Tibial nerve (tissue), 4 donors: ENCODE data around the gene PRMT1. TPM values are rescaled to one million over a fixed set of nuclear protein-coding genes. Genes with fewer than 3 reads are reported as not detected.
A peak's percentile ranks its signal among the peaks of the same experiment; 100 is the strongest.

Experiments used
- DNase-seq, 2 donors: peaks; one replicate each; pipeline ENCODE4 v3.0.0-alpha.2; 2019; ENCODE audit warnings: low spot score in 2 of 2
- H3K27ac ChIP-seq, 4 donors: fragments of 200-600 bp; sonication (generic) in 3 of 4; one replicate each; pipeline ENCODE4 v1.5.1; 2017 to 2019; ENCODE audit warnings: mild to moderate bottlenecking in 1 of 4
- H3K27me3 ChIP-seq, 2 donors: fragments of 200-600 bp; sonication (generic) in 1 of 2; one replicate each; pipeline versions ENCODE4 v1.5.1 to v1.6.0; 2017 to 2019
- H3K36me3 ChIP-seq, 3 donors: fragments of 200-600 bp; sonication (generic); one replicate each; pipeline ENCODE4 v1.5.1; 2018 to 2019
- H3K4me1 ChIP-seq, 4 donors: fragments of 200-600 bp; sonication (generic) in 3 of 4; one replicate each; pipeline ENCODE4 v1.5.1; 2017 to 2019
- H3K4me3 ChIP-seq, 4 donors: fragments of 200-600 bp; sonication (generic) in 3 of 4; one replicate each; pipeline ENCODE4 v1.5.1; 2017 to 2019; ENCODE audit warnings: mild to moderate bottlenecking in 1 of 4, moderate library complexity in 1 of 4
- H3K9me3 ChIP-seq, 4 donors: fragments of 200-600 bp; sonication (generic) in 3 of 4; one replicate each; pipeline ENCODE4 v1.5.1; 2017 to 2019
- EP300 ChIP-seq, 2 donors: sonication (generic); formaldehyde crosslinking; IDR thresholded peaks; one replicate each; pipeline ENCODE4 v1.6.1; 2017; ENCODE audit warnings: antibody characterized with exemption in 2 of 2, mild to moderate bottlenecking in 1 of 2
- POLR2A ChIP-seq, 2 donors: fragments of 450-650 bp; IDR thresholded peaks; one replicate each; pipeline ENCODE4 v1.6.1; 2017; ENCODE audit warnings: antibody characterized with exemption in 2 of 2, mild to moderate bottlenecking in 2 of 2, moderate library complexity in 2 of 2
- WGBS, 2 donors: methylation state at CpG; one replicate each; pipeline ENCODE4 v1.1.5; 2018; 5-methylcytosine and 5-hydroxymethylcytosine counted together
- total RNA-seq, 4 donors: library from RNA; depleted of rRNA; stranded (reverse); fragments of >200 nt; gene quantifications; one replicate each; pipeline ENCODE4 v1.1.0, GENCODE V29; 2016
- TF ChIP-seq, protein P1 (sequence below), 5 experiments: fragments of 200-600 bp in 3 of 5; fragments of 450-650 bp in 2 of 5; sonication (generic) in 3 of 5; IDR thresholded peaks; one replicate each; pipeline ENCODE4 v1.5.1; 2016 to 2019; ENCODE audit warnings: antibody characterized with exemption in 5 of 5, mild to moderate bottlenecking in 3 of 5, moderate library complexity in 2 of 5

PRMT1 gene
- total RNA-seq, 4 donors from 2014 or later, result 106 to 147 (median 132) TPM

DNA sequence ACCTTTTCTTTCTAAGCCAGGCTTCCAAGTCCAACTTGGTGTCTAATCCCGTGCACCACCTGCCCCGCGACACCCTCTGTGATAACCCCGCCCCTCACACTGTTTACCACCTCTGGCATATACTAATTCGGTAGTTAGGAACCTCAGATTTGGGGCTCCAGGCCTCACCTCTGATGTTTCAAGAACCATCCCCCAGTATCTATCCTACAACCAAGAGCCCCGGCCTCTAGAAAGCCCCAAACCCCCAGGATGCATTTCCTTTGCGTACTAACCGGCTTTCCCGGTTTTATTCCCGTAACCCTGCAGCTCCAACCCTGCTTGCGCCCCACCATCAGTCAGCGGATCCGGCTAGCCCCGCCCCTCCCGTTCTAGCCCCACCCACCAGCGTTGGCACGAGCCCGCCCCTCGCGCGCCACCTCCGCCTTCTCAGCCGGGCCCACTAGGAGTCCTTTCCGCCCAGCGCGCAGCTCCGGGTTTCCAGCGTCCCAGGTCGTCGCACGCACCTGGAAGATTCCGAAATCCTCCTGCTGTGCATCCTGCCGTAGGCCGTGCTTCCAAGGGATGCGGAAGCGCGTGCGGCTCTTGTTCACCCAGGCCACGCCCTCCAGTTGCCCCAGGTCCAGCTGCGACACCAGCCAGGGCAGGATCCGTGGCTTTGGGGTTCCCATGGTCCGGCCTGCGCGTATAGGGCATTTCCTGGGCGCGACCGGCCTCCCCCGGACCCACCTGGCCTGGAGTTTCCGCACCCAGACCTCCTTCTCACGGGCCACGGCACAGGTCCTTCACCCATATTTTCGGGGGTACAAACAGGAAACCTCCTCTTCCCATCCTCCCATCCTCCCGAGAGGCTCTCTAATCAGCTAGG is 12.7 kb upstream of the PRMT1 start:
- Histone ChIP-seq H3K4me3 (peak overlapping the region; percentile 66 to 91 (median 81)), H3K4me1 (peaks cover 0 to 33% (median 17%) of the 10 kb centered on the region in 4 donors), H3K36me3 (peaks cover 0 to 51% (median 13%) of the 10 kb centered on the region in 3 donors), H3K27me3 (no peaks in the 10 kb centered on the region), H3K27ac (peak overlapping the region; percentile 71 to 93 (median 88)), H3K9me3 (no peaks in the 10 kb centered on the region)
- peak; percentile 89 to 93 for DNase-seq
- WGBS, 2 donors, result 1% methylated on average over 47 to 53 of the region's 53 CpGs
- TF ChIP-seq, protein P1, sequence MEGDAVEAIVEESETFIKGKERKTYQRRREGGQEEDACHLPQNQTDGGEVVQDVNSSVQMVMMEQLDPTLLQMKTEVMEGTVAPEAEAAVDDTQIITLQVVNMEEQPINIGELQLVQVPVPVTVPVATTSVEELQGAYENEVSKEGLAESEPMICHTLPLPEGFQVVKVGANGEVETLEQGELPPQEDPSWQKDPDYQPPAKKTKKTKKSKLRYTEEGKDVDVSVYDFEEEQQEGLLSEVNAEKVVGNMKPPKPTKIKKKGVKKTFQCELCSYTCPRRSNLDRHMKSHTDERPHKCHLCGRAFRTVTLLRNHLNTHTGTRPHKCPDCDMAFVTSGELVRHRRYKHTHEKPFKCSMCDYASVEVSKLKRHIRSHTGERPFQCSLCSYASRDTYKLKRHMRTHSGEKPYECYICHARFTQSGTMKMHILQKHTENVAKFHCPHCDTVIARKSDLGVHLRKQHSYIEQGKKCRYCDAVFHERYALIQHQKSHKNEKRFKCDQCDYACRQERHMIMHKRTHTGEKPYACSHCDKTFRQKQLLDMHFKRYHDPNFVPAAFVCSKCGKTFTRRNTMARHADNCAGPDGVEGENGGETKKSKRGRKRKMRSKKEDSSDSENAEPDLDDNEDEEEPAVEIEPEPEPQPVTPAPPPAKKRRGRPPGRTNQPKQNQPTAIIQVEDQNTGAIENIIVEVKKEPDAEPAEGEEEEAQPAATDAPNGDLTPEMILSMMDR (IDR thresholded peaks at IDR 0.05), result peak in 4 of 5 experiments; percentile 20 to 73 (median 40)
- peak in 1 of 2 donors; percentile 61 for TF ChIP-seq POLR2A (IDR thresholded peaks at IDR 0.05)
- peak in 1 of 2 donors; percentile 84 for TF ChIP-seq EP300 (IDR thresholded peaks at IDR 0.05)

DNA sequence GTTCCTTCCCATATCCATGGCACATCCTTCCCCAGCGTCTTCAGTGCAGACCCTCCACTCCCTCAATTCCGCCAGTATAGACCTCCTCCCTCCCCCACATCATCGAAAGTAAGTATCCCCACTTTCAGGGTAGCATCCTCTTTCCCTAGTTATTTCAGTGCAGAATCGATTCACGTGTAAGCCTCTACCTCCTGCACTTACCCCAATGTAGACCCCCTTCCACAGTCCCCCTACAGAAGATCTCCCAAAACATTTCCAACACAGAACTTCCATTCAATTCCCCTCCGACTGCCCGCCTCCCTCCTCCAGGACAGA is 12.1 kb upstream of the PRMT1 start:
- Histone ChIP-seq H3K27ac (peak overlapping the region; percentile 71 to 93 (median 88)), H3K4me1 (peaks cover 0 to 33% (median 17%) of the 10 kb centered on the region in 4 donors), H3K9me3 (no peaks in the 10 kb centered on the region), H3K36me3 (peaks cover 0 to 47% (median 11%) of the 10 kb centered on the region in 3 donors), H3K27me3 (no peaks in the 10 kb centered on the region), H3K4me3 (peak overlapping the region; percentile 66 to 91 (median 81))
- DNase-seq, result no peak
- 0 to 1% methylated on average over 7 of the region's 7 CpGs for WGBS, 2 donors
- TF ChIP-seq, protein P1 (IDR thresholded peaks at IDR 0.05), result no peak
- TF ChIP-seq EP300 (IDR thresholded peaks at IDR 0.05), result no peak
- TF ChIP-seq POLR2A (IDR thresholded peaks at IDR 0.05), result no peak

DNA sequence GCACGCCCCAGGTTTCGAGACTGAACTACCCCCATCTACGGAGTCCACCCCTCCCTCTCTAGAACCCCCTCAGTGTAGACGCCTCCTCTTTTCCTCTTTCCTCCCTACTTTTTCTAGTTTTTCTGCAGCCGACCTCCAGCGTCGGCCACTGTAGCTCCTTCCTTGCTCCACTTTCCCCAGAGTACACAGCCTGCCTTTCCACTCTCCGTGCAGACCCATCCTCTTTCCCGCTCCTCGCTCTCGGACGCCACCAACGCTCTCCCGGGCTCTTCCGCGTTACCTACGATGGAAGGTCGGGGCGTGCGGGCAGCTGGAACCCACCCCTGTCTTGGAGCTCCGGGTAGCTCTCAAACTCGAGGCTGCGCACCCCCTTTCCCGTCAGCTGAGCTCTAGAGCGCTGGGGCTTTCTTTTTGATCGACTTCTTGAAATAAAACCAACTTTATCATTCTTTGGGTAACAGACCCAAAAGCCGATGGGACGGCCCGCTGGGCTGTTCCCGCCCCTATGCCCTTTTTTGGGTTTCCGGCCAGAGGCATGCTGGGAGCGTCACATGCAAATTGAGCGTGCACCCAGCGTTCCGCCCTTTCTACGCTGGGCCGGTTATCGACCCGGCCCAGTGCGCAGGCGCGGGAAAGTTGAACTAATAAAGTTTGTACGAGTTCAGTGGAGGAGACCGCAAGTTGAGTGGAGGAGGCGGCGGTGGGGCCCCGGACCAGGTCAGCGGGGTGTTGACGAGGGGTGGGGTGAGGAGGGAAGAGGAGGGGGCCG is 11.5 kb upstream of the PRMT1 start, which contains the start of the genes BCL2L12 and IRF3:
TSS of gene BCL2L12 (plus strand) at position 583 of the 769 bp plus-strand sequence. CDS start 760 bp downstream, outside the sequence.
TSS of gene IRF3 (minus strand) at position 507 of the 769 bp plus-strand sequence. CDS start 1,019 bp downstream, outside the sequence.
- peaks cover 0 to 33% (median 17%) of the 10 kb centered on the region in 4 donors for H3K4me1 ChIP-seq
- no peaks in the 10 kb centered on the region for H3K27me3 ChIP-seq
- WGBS, 2 donors, result 0 to 1% methylated on average over 50 of the region's 50 CpGs
- no peaks in the 10 kb centered on the region for H3K9me3 ChIP-seq
- H3K4me3 ChIP-seq, result peak within 1 kb of the TSS; percentile 66 to 91 (median 81)
- TF ChIP-seq, protein P1 (IDR thresholded peaks at IDR 0.05), result peak in 1 of 5 experiments; percentile 13
- TF ChIP-seq EP300 (IDR thresholded peaks at IDR 0.05), result peak; percentile 94
- peak; percentile 64 to 83 for TF ChIP-seq POLR2A (IDR thresholded peaks at IDR 0.05)
- peak; percentile 97 to 98 for DNase-seq
- peak within 1 kb of the TSS; percentile 71 to 93 (median 88) for H3K27ac ChIP-seq
- H3K36me3 ChIP-seq, result peaks cover 0 to 47% (median 11%) of the 10 kb centered on the region in 3 donors

DNA sequence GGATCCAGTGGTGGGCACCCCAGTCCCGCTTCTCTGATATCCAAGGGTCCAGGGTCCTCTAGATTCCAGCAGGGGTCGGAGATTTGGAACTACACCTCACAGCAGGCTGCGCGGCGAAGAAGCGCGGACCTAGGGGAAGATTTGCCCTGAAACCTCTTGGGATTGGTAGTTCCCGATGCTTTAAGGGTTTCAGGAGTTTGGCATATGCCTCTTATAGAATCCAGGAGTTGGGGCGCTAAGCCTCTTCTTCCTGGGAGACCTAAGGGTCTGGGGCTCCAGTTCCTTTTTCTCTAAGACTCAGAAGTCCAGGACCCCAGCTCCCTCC is 11.0 kb upstream of the PRMT1 start:
- H3K4me1 ChIP-seq, result peaks cover 0 to 33% (median 17%) of the 10 kb centered on the region in 4 donors
- peaks cover 0 to 47% (median 11%) of the 10 kb centered on the region in 3 donors for H3K36me3 ChIP-seq
- WGBS, 2 donors, result 0% methylated on average over 9 of the region's 9 CpGs
- peak overlapping the region; percentile 66 to 91 (median 81) for H3K4me3 ChIP-seq
- no peaks in the 10 kb centered on the region for H3K9me3 ChIP-seq
- H3K27ac ChIP-seq, result peak overlapping the region; percentile 71 to 93 (median 88)
- DNase-seq, result no peak
- no peaks in the 10 kb centered on the region for H3K27me3 ChIP-seq
- TF ChIP-seq, protein P1 (IDR thresholded peaks at IDR 0.05), result no peak
- TF ChIP-seq POLR2A (IDR thresholded peaks at IDR 0.05) (no peak), EP300 (IDR thresholded peaks at IDR 0.05) (no peak)
